CD14-positive monocyte (primary cell): Measurements from ENCODE around the gene KRT38. TPM values are rescaled to one million over a fixed set of nuclear protein-coding genes. Genes with fewer than 3 reads are reported as not detected.

ENCODE experiments used
- DNase-seq, 3 donors: peaks; one replicate each; pipeline ENCODE4 v3.0.0-alpha.2; 2011 to 2022
- H2AFZ ChIP-seq: 2 replicates; pipeline ENCODE4 v1.6.0; 2012; ENCODE audit warnings: mild to moderate bottlenecking, low read depth, low read length, inconsistent platforms; ENCODE audit not compliant: insufficient read depth, poor library complexity, severe bottlenecking
- H3K27ac ChIP-seq, 2 donors: 1 replicate in 1 of 2; 2 replicates in 1 of 2; pipeline ENCODE4 v1.5.1; 2012 to 2013; ENCODE audit warnings: low read length in 2 of 2, control low read depth in 1 of 2, inconsistent platforms in 1 of 2, low read depth in 1 of 2, mild to moderate bottlenecking in 1 of 2
- H3K27me3 ChIP-seq, 2 donors: one replicate each; pipeline versions ENCODE4 v1.6.0 to v1.6.1; 2011 to 2013; ENCODE audit warnings: low read length in 2 of 2; ENCODE audit not compliant: control insufficient read depth in 2 of 2, insufficient read depth in 2 of 2
- H3K36me3 ChIP-seq, 2 donors: replicated peaks in 1 of 2; 1 replicate in 1 of 2; 2 replicates in 1 of 2; pipeline versions ENCODE4 v1.5.1 to v1.6.1; 2012 to 2013; ENCODE audit warnings: low read length in 2 of 2, control low read depth in 1 of 2, inconsistent platforms in 1 of 2, mild to moderate bottlenecking in 1 of 2; ENCODE audit not compliant: insufficient read depth in 2 of 2, control insufficient read depth in 1 of 2
- H3K4me1 ChIP-seq, 2 donors: 1 replicate in 1 of 2; 2 replicates in 1 of 2; pipeline versions ENCODE4 v1.5.1 to v1.6.1; 2012 to 2013; ENCODE audit warnings: low read length in 2 of 2, control low read depth in 1 of 2, inconsistent platforms in 1 of 2, mild to moderate bottlenecking in 1 of 2, moderate library complexity in 1 of 2; ENCODE audit not compliant: insufficient read depth in 2 of 2, control insufficient read depth in 1 of 2
- H3K4me2 ChIP-seq: replicated peaks from 2 replicates; pipeline ENCODE3; 2012; ENCODE audit warnings: low read length, moderate library complexity, mild to moderate bottlenecking; ENCODE audit not compliant: poor library complexity, severe bottlenecking; ENCODE audit errors: extremely low read depth
- H3K4me3 ChIP-seq, 3 experiments: fragments of 200-600 bp in 1 of 3; sonication (generic) in 1 of 3; replicated peaks in 1 of 3; 1 replicate in 2 of 3; 2 replicates in 1 of 3; pipeline ENCODE4 v1.5.1; 2011 to 2013; ENCODE audit warnings: low read length in 3 of 3, mild to moderate bottlenecking in 3 of 3, control low read depth in 2 of 3, low read depth in 2 of 3, inconsistent platforms in 1 of 3, moderate library complexity in 1 of 3
- H3K79me2 ChIP-seq: 2 replicates; pipeline ENCODE4 v1.6.0; 2012; ENCODE audit warnings: mild to moderate bottlenecking, control low read depth, inconsistent platforms, low read length, moderate library complexity; ENCODE audit not compliant: insufficient read depth
- H3K9ac ChIP-seq: 2 replicates; pipeline ENCODE4 v1.6.0; 2017; ENCODE audit warnings: low read length, mild to moderate bottlenecking; ENCODE audit not compliant: insufficient read depth, poor library complexity, severe bottlenecking
- H3K9me3 ChIP-seq, 2 donors: replicated peaks in 1 of 2; 1 replicate in 1 of 2; 2 replicates in 1 of 2; pipeline versions ENCODE4 v1.5.1 to v1.6.1; 2012 to 2013; ENCODE audit warnings: low read length in 2 of 2, control low read depth in 1 of 2; ENCODE audit not compliant: control insufficient read depth in 1 of 2, insufficient read depth in 1 of 2
- H4K20me1 ChIP-seq: 2 replicates; pipeline ENCODE4 v1.6.0; 2012; ENCODE audit warnings: mild to moderate bottlenecking, low read length, control low read depth, moderate library complexity; ENCODE audit not compliant: insufficient read depth
- H3K27ac Mint-ChIP-seq, 7 donors: one replicate each; pipeline ENCODE4 v1.8.0; 2020; ENCODE audit warnings: mild to moderate bottlenecking in 7 of 7, mixed read lengths in 7 of 7, moderate library complexity in 6 of 7, inconsistent platforms in 2 of 7
- H3K27me3 Mint-ChIP-seq, 3 donors: one replicate each; pipeline ENCODE4 v1.8.0; 2021 to 2022; ENCODE audit warnings: low read depth in 3 of 3, mild to moderate bottlenecking in 3 of 3, mixed read lengths in 3 of 3, moderate library complexity in 3 of 3, inconsistent platforms in 1 of 3
- H3K36me3 Mint-ChIP-seq, 2 donors: one replicate each; pipeline ENCODE4 v1.8.0; 2020; ENCODE audit warnings: mixed read lengths in 2 of 2, inconsistent platforms in 1 of 2, mild to moderate bottlenecking in 1 of 2
- H3K4me1 Mint-ChIP-seq: one replicate; pipeline ENCODE4 v1.8.0; 2020; ENCODE audit warnings: mild to moderate bottlenecking, mixed read lengths
- H3K4me3 Mint-ChIP-seq, 2 donors: one replicate each; pipeline ENCODE4 v1.8.0; 2020; ENCODE audit warnings: mild to moderate bottlenecking in 2 of 2, mixed read lengths in 2 of 2, moderate library complexity in 1 of 2
- H3K9me3 Mint-ChIP-seq, 7 donors: one replicate each; pipeline ENCODE4 v1.8.0; 2020 to 2022; ENCODE audit warnings: mixed read lengths in 7 of 7, mild to moderate bottlenecking in 6 of 7, moderate library complexity in 6 of 7, inconsistent platforms in 2 of 7
- WGBS: methylation state at CpG from one replicate; pipeline ENCODE4 v1.1.5; 2013; ENCODE audit warnings: missing lambda C conversion rate; ENCODE audit not compliant: insufficient coverage; 5-methylcytosine and 5-hydroxymethylcytosine counted together
- intact Hi-C, 2 donors: fragments of 100-400 bp; cut with micrococcal nuclease; formaldehyde crosslinking; loops; one replicate each; pipeline versions ENCODE4 v1.15.0 to v1.15.1; 2023
- polyA plus RNA-seq, 3 donors: library from polyadenylated mRNA; depleted of rRNA in 1 of 3; unstranded in 2 of 3; stranded (reverse) in 1 of 3; fragments of 300-500 nt in 2 of 3; fragments of >200 nt in 1 of 3; fragmentation: Illumina TruSeq in 2 of 3; gene quantifications; 1 replicate in 2 of 3; 2 replicates in 1 of 3; pipeline ENCODE4 v1.2.3, GENCODE V29; 2012 to 2021
- TF ChIP-seq, protein P1 (sequence below): fragments of 200-600 bp; IDR thresholded peaks from one replicate; pipeline ENCODE4 v1.8.0; 2022; ENCODE audit warnings: antibody characterized with exemption, mild to moderate bottlenecking

Gene KRT38
- polyA plus RNA-seq, 3 donors, result not detected

- H3K4me2 ChIP-seq, result no peak overlapping the region
These were observed 37.3 kb downstream of the KRT38 start for GRCh38 chr17:41403404-41404023.

DNA sequence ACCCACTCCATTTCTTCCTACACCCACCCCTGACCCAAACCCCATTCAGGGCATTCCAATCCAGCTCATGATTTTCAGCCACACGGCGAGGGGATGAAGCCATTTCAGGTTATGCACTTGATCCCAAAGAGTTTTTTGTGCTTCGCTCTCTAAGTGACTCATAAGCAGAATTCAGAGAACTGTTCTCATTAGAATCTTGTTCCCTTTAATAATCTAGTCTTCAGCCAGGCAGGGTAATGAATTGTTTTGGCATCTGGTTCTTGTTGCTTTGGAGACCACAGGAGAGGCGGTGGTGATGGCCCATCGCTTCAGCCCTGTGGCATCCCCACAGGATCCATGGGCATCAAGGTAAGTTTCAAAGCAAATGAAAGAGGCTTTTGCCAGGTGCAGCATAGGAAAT lies 38.6 kb downstream of the KRT38 start:
- Mint-ChIP-seq H3K27ac (peak overlapping the region in 1 of 7 donors; percentile 50), H3K4me1 (peaks cover 9% of the 10 kb centered on the region), H3K4me3 (no peak overlapping the region), H3K27me3 (peaks cover 3 to 12% (median 4%) of the 10 kb centered on the region in 3 donors), H3K9me3 (no peaks in the 10 kb centered on the region), H3K36me3 (no peaks in the 10 kb centered on the region)
- intact Hi-C loops, result no loop called here
- TF ChIP-seq, protein P1, sequence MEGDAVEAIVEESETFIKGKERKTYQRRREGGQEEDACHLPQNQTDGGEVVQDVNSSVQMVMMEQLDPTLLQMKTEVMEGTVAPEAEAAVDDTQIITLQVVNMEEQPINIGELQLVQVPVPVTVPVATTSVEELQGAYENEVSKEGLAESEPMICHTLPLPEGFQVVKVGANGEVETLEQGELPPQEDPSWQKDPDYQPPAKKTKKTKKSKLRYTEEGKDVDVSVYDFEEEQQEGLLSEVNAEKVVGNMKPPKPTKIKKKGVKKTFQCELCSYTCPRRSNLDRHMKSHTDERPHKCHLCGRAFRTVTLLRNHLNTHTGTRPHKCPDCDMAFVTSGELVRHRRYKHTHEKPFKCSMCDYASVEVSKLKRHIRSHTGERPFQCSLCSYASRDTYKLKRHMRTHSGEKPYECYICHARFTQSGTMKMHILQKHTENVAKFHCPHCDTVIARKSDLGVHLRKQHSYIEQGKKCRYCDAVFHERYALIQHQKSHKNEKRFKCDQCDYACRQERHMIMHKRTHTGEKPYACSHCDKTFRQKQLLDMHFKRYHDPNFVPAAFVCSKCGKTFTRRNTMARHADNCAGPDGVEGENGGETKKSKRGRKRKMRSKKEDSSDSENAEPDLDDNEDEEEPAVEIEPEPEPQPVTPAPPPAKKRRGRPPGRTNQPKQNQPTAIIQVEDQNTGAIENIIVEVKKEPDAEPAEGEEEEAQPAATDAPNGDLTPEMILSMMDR, result no peak
- no peaks in the 10 kb centered on the region for H4K20me1 ChIP-seq
- H3K79me2 ChIP-seq, result no peaks in the 10 kb centered on the region
- no peak overlapping the region for H2AFZ ChIP-seq
- H3K4me2 ChIP-seq, result no peak overlapping the region
- no peaks in the 10 kb centered on the region for H3K36me3 ChIP-seq
- H3K27ac ChIP-seq, result no peak overlapping the region
- H3K27me3 ChIP-seq, result no peaks in the 10 kb centered on the region
- H3K9ac ChIP-seq, result no peak overlapping the region
- no peak overlapping the region for H3K4me3 ChIP-seq
- H3K9me3 ChIP-seq, result no peaks in the 10 kb centered on the region
- H3K4me1 ChIP-seq, result peaks cover 0 to 6% of the 10 kb centered on the region in 2 donors
- 100% methylated on average over 4 of the region's 5 CpGs for WGBS
- DNase-seq, result no peak

More at GRCh38 chr17:41403404-41404023, 37.3 kb downstream of the KRT38 start:
- Mint-ChIP-seq H3K4me1 (peaks cover 9% of the 10 kb centered on the region), H3K36me3 (no peaks in the 10 kb centered on the region), H3K27ac (no peak overlapping the region), H3K4me3 (no peak overlapping the region), H3K9me3 (no peaks in the 10 kb centered on the region), H3K27me3 (peaks cover 3 to 8% (median 8%) of the 10 kb centered on the region in 3 donors)
- Histone ChIP-seq H3K9ac (no peak overlapping the region), H2AFZ (no peak overlapping the region), H3K27ac (no peak overlapping the region), H3K36me3 (no peaks in the 10 kb centered on the region), H4K20me1 (no peaks in the 10 kb centered on the region), H3K79me2 (no peaks in the 10 kb centered on the region), H3K27me3 (no peaks in the 10 kb centered on the region), H3K4me3 (no peak overlapping the region), H3K4me1 (peaks cover 0 to 6% of the 10 kb centered on the region in 2 donors), H3K9me3 (no peaks in the 10 kb centered on the region)
- no peak for DNase-seq
- TF ChIP-seq, protein P1, result no peak
- intact Hi-C loops, result no loop called here
- WGBS, result 100% methylated on average over 1 of the region's 4 CpGs
